Daoy (cell line): Measurements from ENCODE around the gene SLC7A7. TPM values are rescaled to one million over a fixed set of nuclear protein-coding genes. Genes with fewer than 3 reads are reported as not detected.
"Not testable (repeated sequence)": the region's sequence is repeated elsewhere in the genome, so short reads cannot be mapped to it uniquely, and the experiment has no call there.

Experiments used
- DNase-seq: peaks from one replicate; pipeline ENCODE4 v3.0.0-alpha.2; 2015; ENCODE audit warnings: low read depth
- total RNA-seq: library from RNA; depleted of rRNA; stranded (reverse); fragments of >200 nt; shearing (Covaris generic); gene quantifications from 2 replicates; pipeline ENCODE4 v1.2.3, GENCODE V29; 2014

The SLC7A7 gene
- total RNA-seq, 1 experiment from 2014 or later: 1.8 TPM

- no peak for DNase-seq
These were observed 6.2 kb upstream of the SLC7A7 start for GRCh38 chr14:22821193-22822015.

- no peak for DNase-seq
These were observed 5.5 kb upstream of the SLC7A7 start for GRCh38 chr14:22820731-22821130.

GRCh38 chr14:22819151-22819988 lies 4.1 kb upstream of the SLC7A7 start:
- no peak for DNase-seq

GRCh38 chr14:22814373-22814772 lies 862 bp downstream of the SLC7A7 start:
- DNase-seq: no peak

- DNase-seq: no peak
These were observed 2.1 kb downstream of the SLC7A7 start for GRCh38 chr14:22813145-22813544.

- no peak for DNase-seq
These were observed 2.5 kb downstream of the SLC7A7 start for GRCh38 chr14:22812744-22813143.

- DNase-seq: no peak
These were observed 3.5 kb downstream of the SLC7A7 start for GRCh38 chr14:22811722-22812121.

GRCh38 chr14:22808388-22809209 lies 6.6 kb downstream of the SLC7A7 start:
- no peak for DNase-seq

GRCh38 chr14:22807432-22808087 lies 7.7 kb downstream of the SLC7A7 start:
- DNase-seq: no peak

- DNase-seq: not testable (repeated sequence)
These were observed 10.0 kb downstream of the SLC7A7 start for GRCh38 chr14:22805235-22805634.

GRCh38 chr14:22803687-22803974 lies 11.6 kb downstream of the SLC7A7 start:
- no peak for DNase-seq

GRCh38 chr14:22802860-22803686 lies 12.2 kb downstream of the SLC7A7 start:
- DNase-seq: no peak

- no peak for DNase-seq
These were observed 13.5 kb downstream of the SLC7A7 start for GRCh38 chr14:22801716-22802115.

- DNase-seq: no peak
These were observed 14.9 kb downstream of the SLC7A7 start for GRCh38 chr14:22800346-22800745.

- DNase-seq: no peak
These were observed 16.7 kb downstream of the SLC7A7 start for GRCh38 chr14:22798528-22798927.

- DNase-seq: no peak
These were observed 18.0 kb downstream of the SLC7A7 start for GRCh38 chr14:22797017-22797917.

- no peak for DNase-seq
These were observed 19.0 kb downstream of the SLC7A7 start for GRCh38 chr14:22796087-22796707.

GRCh38 chr14:22794551-22794951 lies 20.7 kb downstream of the SLC7A7 start:
- no peak for DNase-seq

GRCh38 chr14:22793976-22794375 lies 21.3 kb downstream of the SLC7A7 start:
- DNase-seq: no peak
